ENCODE data around the gene WDR64.

The WDR64 gene

GRCh38 chr1:241738284-241739078 is 86.4 kb downstream of the WDR64 start:
- no peak for DNase-seq (ENCODE audit: low read depth)

DNA sequence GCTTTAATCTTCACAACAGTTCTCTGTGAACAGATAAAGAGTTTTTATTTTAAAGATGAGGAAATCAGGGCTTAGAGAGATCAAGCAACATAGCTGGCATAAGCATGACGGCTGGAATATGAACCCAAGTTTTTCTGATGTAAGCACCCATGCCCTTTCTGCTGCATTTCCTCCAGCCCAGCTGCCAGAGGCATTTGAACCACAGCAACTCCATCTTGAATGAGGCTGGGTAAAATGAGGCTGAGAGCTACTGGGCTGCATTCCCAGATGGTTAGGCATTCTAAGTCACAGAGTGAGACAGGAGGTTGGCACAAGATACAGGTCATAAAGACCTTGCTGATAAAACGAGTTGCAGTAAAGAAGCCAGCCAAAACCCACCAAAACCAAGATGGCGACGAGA is 90.0 kb downstream of the WDR64 start:
- no peak for DNase-seq (ENCODE audit: low read depth)

GRCh38 chr1:241744591-241744990 is 92.5 kb downstream of the WDR64 start:
- no peak for DNase-seq (ENCODE audit: low read depth)

DNA sequence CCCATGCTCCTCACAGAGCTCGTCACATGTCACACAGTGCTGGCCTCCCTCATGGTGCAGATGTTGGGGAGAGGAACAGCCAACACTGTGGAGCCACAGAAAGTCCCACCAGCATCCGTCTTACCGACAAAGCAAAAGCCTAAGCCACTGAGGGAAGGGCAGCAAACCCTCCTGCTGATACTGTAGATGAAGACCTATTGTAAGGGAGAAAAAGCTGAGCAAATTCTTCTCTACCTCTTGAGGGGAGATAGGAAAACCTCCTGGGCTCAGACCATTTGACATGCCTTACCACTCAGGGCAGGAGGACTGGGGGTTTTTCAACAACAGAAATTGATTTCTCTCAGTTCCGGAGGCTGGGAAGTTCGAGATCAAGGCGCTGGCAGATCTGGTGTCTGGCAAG is 95.9 kb downstream of the WDR64 start:
- DNase-seq (ENCODE audit: low read depth), result no peak

GRCh38 chr1:241749041-241749944 is 97.2 kb downstream of the WDR64 start:
- DNase-seq (ENCODE audit: low read depth), result no peak

GRCh38 chr1:241749945-241750695 is 98.0 kb downstream of the WDR64 start:
- DNase-seq (ENCODE audit: low read depth), result no peak

GRCh38 chr1:241751524-241751923 is 99.4 kb downstream of the WDR64 start:
- DNase-seq (ENCODE audit: low read depth), result no peak

GRCh38 chr1:241762713-241763339 is 110.7 kb downstream of the WDR64 start:
- no peak for DNase-seq (ENCODE audit: low read depth)

- no peak for DNase-seq (ENCODE audit: low read depth)
These were observed 113.3 kb downstream of the WDR64 start for GRCh38 chr1:241765390-241765789.

DNA sequence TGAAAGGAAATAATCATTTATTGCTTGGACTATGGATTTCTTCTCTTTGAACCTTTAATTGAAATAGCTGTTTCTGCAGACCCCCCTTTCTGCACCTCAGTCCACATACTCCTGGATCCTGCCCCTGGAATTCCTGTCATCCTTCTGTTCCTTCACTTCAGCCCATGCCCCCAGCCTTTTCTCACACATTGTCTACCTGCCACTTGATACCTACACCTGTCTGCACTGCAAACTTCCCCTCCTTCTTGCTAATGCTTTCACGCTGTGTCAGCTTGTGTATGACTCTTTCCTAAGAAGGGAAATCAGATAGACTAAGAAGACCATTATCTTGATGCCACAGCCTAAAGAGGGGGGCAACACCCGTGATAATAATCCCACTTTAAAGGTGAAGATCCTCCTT is 115.7 kb downstream of the WDR64 start:
- no peak for DNase-seq (ENCODE audit: low read depth)

- no peak for DNase-seq (ENCODE audit: low read depth)
These were observed 118.0 kb downstream of the WDR64 start for GRCh38 chr1:241770115-241770514.

DNA sequence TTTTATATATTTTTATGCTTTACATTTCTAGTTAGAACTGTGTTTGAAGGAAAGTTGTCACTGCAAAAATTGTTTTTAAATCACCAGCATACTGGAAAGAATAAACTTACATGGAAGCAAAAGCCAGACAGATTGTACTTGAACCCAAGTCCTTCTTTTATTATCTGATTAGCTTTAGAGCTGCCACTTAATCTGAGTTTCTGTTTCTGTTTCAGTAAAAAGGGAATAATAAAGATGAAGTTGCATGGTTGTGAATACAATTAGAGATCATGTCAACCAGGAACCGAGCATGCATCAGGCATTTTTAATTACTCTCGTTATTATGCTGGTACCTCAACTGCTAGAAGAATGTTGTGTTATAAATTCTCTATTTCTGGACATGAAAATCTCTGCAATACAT is 119.0 kb downstream of the WDR64 start:
- no peak for DNase-seq (ENCODE audit: low read depth)

DNA sequence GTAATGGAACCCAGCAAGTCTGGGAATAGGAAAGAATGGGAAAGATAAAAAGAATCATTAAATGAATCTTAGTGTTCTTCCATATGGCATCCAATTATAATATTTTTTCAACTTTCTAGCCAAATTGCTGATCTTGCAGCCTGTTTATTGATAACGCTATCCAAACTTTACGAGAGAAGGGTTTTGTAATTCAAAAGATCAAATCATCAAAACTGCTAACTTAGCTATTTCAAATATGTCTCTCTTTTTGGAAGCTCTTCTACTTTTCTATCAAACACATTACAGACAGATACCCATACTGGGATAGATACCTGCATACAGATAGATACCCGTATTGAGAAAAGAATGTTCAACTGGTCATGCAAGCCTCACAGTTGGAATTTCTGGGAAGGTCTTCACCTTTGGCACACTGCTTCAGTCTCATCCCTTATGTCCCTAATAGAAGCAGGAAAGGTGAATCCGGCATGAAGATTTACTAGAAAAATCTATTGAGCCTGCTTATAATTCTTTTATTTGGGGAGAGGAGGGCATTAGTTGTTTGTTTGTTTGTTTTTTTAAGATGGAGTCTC is 120.9 kb downstream of the WDR64 start:
- no peak for DNase-seq (ENCODE audit: low read depth)

DNA sequence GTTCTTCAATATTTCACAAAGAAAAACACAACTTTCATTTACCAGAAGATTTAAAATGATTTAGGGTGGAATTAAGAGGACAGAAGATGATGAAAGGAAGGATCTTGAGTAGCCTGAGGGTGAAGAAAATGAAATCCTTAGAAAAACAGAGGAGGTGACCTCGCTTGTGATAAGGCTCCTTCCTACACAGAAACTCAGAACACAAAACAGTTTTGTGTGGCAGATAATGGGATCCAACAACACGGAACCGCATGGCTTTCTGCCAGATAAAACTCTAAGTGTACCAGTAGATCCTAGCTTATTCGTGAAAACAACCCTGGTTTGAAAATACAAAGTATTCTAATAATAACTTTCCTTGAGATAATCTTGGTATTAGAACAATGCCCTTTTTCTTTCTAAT is 121.9 kb downstream of the WDR64 start:
- DNase-seq (ENCODE audit: low read depth), result no peak

- no peak for DNase-seq (ENCODE audit: low read depth)
These were observed 122.9 kb downstream of the WDR64 start for GRCh38 chr1:241775021-241775420.

DNA sequence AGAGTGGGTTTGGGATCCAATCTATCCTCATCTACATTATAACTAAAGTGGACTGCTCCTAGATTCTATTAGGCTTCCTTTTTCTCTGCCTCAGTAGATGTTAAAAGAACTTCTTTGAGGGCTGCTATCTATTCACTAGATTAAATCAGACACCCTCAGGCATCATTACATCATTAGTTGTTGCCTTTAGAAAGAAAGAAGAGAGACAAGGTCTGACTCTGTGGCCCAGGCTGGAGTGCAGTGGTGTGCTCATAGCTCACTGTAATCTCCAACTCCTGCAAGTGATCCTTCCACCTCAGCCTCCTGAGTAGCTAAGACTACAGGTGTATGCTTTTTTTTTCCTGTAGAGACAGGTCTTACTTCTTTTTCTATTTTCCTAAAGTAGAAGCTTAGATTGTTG is 124.8 kb downstream of the WDR64 start:
- no peak for DNase-seq (ENCODE audit: low read depth)

- DNase-seq (ENCODE audit: low read depth), result no peak
These were observed 126.0 kb downstream of the WDR64 start for GRCh38 chr1:241778117-241778516.

- no peak for DNase-seq (ENCODE audit: low read depth)
These were observed 127.8 kb downstream of the WDR64 start for GRCh38 chr1:241779897-241780296.

DNA sequence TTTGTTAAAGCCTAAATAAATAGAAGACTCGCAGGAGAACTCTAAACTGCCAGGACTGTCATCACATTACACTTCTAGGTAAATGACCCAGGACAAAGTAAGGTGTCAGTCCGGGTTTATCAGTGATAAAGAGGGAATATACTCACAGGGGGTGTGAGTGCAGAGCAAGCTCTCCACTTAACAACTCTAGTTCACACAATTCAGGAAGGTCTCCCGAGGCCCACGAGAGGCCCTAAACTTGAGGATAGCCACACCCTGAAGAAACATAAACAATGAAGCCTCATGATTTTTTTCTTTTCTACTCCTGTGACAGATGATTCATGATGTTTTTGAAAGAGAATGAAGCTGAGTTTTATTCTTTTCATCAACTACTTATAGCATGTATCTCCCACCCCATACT is 130.3 kb downstream of the WDR64 start:
- no peak for DNase-seq (ENCODE audit: low read depth)

GRCh38 chr1:241787691-241788090 is 135.6 kb downstream of the WDR64 start:
- DNase-seq (ENCODE audit: low read depth), result no peak

DNA sequence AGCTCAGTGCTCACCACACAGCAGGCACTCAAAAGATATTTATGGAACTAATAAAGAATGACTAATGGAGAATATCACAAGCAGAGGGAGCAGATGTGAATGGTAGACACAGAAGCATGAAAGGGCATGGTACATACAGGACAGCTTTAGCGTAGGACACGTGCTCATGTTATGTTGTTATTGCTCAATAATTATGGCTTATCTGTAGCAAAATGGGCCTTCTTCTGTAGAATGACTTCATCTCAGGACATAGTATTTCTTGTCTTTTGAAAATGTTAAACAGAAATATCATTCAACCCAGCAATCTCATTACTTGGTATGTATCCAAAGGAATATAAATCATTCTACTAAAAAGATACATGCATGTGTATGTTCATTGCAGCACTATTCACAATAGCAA is 137.0 kb downstream of the WDR64 start:
- DNase-seq (ENCODE audit: low read depth), result no peak

DNA sequence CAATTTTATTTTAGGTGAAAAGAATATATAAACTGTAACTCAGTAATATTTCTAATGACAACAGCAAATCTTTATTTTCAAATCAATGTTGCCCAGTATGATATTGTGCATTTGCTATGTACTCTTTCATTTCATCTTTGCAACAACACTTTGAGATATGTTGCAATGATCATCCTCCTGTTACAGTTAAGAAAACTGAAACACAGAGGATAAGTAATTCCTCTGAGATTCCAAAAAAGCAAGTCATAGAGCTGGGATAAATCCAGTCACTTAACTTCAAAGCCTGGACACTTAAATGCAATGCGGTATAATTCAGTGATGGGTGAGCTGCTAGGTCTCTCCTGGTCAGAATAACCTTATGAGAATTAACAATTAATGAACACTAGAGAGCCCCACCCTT is 147.3 kb downstream of the WDR64 start:
- DNase-seq (ENCODE audit: low read depth), result no peak
